ENCODE data around the gene ARHGAP4. TPM values are rescaled to one million over a fixed set of nuclear protein-coding genes. Genes with fewer than 3 reads are reported as not detected.

The ARHGAP4 gene
- total RNA-seq, 4 donors from 2014 or later, result 2.6 to 10.7 (median 4.4) TPM

DNA sequence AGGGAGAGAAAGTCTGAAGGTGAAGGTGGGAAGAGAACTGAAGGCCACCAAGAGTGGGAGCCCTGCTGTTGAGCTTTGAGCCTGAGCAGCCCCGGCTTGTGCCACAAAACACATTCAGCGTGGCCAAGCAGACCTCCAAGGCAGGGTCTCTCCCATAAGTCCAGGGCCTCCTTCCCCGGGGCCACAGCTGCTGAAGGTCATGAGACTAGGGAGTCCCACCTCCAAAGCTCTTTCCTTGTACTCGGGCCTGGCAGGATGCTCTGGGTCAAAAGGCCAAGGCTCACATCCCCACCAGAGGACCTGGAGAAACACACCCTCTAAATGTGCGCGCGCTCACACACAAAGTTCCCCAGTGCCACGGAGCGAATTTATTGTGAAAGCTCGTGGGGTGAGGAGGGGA is 3.5 kb upstream of the ARHGAP4 start:
- TF ChIP-seq CTCF (IDR thresholded peaks at IDR 0.05 in 4 of 5, conservative IDR thresholded peaks at IDR 0.05 in 1 of 5) (no peak), POLR2A (IDR thresholded peaks at IDR 0.05) (no peak)
- peaks cover 10 to 25% of the 10 kb centered on the region in 2 donors for H3K4me1 ChIP-seq
- intact Hi-C loops (cut with DNase I; ENCODE audit: low total_unique reads) (loop anchor here (5.0 to 10.0 kb wide), 3 partner anchors 118 to 585 kb away; partner anchors contain the start of genes CCNQ and FAM3A), in situ Hi-C loops (cut with MboI; ENCODE audit: low sequenced_read_pairs in 4 of 4) (loop anchor here in 1 of 4 donors (25.0 kb wide), 1 partner anchor 142 kb away; the partner anchor contains the start of genes IDH3G, SRPK3 and SSR4)
- H3K4me3 ChIP-seq, result no peak overlapping the region
- no peak for ATAC-seq
- no peak for DNase-seq
- no peaks in the 10 kb centered on the region for H3K27me3 ChIP-seq
- peak overlapping the region; percentile 80 to 85 (median 83) for H3K27ac ChIP-seq
- H3K36me3 ChIP-seq, result peaks cover 0 to 25% of the 10 kb centered on the region in 2 donors
- no peaks in the 10 kb centered on the region for H3K9me3 ChIP-seq

- peak overlapping the region in 2 of 4 donors; percentile 28 to 39 for H3K4me3 ChIP-seq
- in situ Hi-C loops (cut with MboI; ENCODE audit: low sequenced_read_pairs in 4 of 4), result loop anchor here in 1 of 4 donors (25.0 kb wide), 1 partner anchor 142 kb away; the partner anchor contains the start of genes IDH3G, SRPK3 and SSR4
Measured at GRCh38 chrX:153928846-153929245, 2.8 kb upstream of the ARHGAP4 start.

DNA sequence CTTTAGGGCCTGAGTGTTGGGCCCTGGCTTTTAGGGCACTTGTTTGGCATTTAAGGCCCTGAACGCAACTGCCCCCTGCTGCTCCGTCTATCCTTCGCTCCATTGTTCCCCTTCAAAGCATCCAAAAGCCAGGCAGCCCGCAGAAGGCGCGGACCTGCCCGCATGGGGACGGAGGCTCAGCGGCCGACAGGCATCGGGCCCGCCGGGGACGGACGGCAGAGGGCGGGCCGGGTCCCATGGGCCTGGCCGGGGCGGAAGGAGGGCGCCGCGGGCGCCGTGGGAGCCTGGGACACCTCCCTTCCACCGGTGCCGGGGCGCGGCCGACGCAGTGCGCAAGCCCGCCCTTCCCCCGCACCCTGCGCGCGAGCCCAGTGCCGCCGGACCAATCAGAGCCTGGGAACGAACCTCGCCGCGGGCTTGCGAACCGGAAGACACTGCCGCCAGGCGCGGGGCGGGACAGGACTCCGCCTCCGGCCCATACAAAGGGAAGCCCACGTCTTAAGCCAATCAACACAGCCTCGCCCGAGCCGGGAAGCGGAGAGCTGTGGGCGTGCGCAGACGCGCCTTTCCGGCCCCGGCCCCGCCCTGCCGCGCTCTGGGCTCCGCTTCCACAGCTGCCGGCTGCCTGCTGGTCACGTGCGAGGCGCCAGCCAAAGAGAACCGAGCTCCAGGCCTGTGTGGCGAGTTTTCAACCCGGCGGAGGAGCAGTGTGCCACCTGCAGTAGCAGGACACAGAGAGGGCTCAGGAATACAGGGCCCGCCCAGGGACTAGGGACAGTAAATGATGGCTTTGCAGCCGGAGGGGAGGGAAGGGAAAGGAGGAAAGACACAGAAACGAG is 2.1 kb upstream of the ARHGAP4 start:
- Histone ChIP-seq H3K9me3 (no peaks in the 10 kb centered on the region), H3K36me3 (peaks cover 0 to 25% of the 10 kb centered on the region in 2 donors), H3K27ac (peak overlapping the region; percentile 85 to 97 (median 90)), H3K4me1 (peaks cover 10 to 17% of the 10 kb centered on the region in 2 donors), H3K27me3 (no peaks in the 10 kb centered on the region), H3K4me3 (peak overlapping the region; percentile 55 to 74 (median 68))
- DNase-seq (peak; percentile 91 to 96), ATAC-seq (peak; percentile 89)
- in situ Hi-C loops (cut with MboI; ENCODE audit: low sequenced_read_pairs in 4 of 4) (loop anchor here in 1 of 4 donors (25.0 kb wide), 1 partner anchor 141 kb away; the partner anchor contains the start of genes IDH3G, SRPK3 and SSR4), intact Hi-C loops (cut with DNase I; ENCODE audit: low total_unique reads) (loop anchor here (1.0 to 10.0 kb wide), 5 partner anchors 43 to 587 kb away; partner anchors contain the start of genes CCNQ, FAM3A, HCFC1 and IDH3G)
- TF ChIP-seq POLR2A (IDR thresholded peaks at IDR 0.05) (peak; percentile 88 to 92), CTCF (IDR thresholded peaks at IDR 0.05 in 4 of 5, conservative IDR thresholded peaks at IDR 0.05 in 1 of 5) (peak in 4 of 5 experiments; percentile 24 to 27 (median 25))

More at GRCh38 chrX:153928846-153929245, 2.8 kb upstream of the ARHGAP4 start:
- no peaks in the 10 kb centered on the region for H3K27me3 ChIP-seq
- peaks cover 10 to 23% of the 10 kb centered on the region in 2 donors for H3K4me1 ChIP-seq
- intact Hi-C loops (cut with DNase I; ENCODE audit: low total_unique reads), result loop anchor here (1.0 to 10.0 kb wide), 5 partner anchors 42 to 586 kb away; partner anchors contain the start of genes CCNQ, FAM3A, HCFC1 and IDH3G
- ATAC-seq (no peak), DNase-seq (peak in 1 of 2 donors; percentile 47)
- H3K9me3 ChIP-seq, result no peaks in the 10 kb centered on the region
- TF ChIP-seq CTCF (IDR thresholded peaks at IDR 0.05 in 4 of 5, conservative IDR thresholded peaks at IDR 0.05 in 1 of 5) (no peak), POLR2A (IDR thresholded peaks at IDR 0.05) (no peak)
- H3K27ac ChIP-seq, result peak overlapping the region; percentile 80 to 85 (median 83)
- H3K36me3 ChIP-seq, result peaks cover 0 to 25% of the 10 kb centered on the region in 2 donors

DNA sequence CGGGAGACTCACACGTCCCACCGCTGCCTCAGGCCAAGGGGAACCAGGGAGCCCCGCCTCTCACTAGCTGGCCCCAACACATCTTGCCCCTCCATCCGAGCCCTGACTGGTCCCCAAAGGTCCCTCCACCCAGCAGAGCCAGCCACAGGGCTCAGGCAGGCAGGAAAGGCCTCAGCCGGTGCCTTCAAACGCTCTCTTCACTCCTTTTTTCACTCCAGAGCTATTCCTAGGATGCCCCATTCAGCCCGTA is 1.5 kb upstream of the ARHGAP4 start:
- Histone ChIP-seq H3K27ac (peak overlapping the region; percentile 85 to 97 (median 90)), H3K9me3 (no peaks in the 10 kb centered on the region), H3K36me3 (peaks cover 0 to 24% of the 10 kb centered on the region in 2 donors), H3K4me1 (peaks cover 10 to 17% of the 10 kb centered on the region in 2 donors), H3K4me3 (peak overlapping the region; percentile 55 to 74 (median 68)), H3K27me3 (no peaks in the 10 kb centered on the region)
- in situ Hi-C loops (cut with MboI; ENCODE audit: low sequenced_read_pairs in 4 of 4), result loop anchor here in 1 of 4 donors (25.0 kb wide), 1 partner anchor 140 kb away; the partner anchor contains the start of genes IDH3G, SRPK3 and SSR4
- DNase-seq (no peak), ATAC-seq (peak in 1 of 2 donors; percentile 6)
- TF ChIP-seq CTCF (IDR thresholded peaks at IDR 0.05 in 4 of 5, conservative IDR thresholded peaks at IDR 0.05 in 1 of 5) (no peak), POLR2A (IDR thresholded peaks at IDR 0.05) (no peak)
- intact Hi-C loops (cut with DNase I; ENCODE audit: low total_unique reads), result loop anchor here (5.0 to 10.0 kb wide), 3 partner anchors 120 to 587 kb away; partner anchors contain the start of genes CCNQ and FAM3A
